Measurements from ENCODE around the gene SYT12.

The SYT12 gene

GRCh38 chr11:66978229-66978628 is 44.7 kb upstream of the SYT12 start:
- H4K20me1 ChIP-seq (ENCODE audit: insufficient read depth, low read length), result no peaks in the 10 kb centered on the region
- H3K4me2 ChIP-seq (ENCODE audit: low read length), result no peak overlapping the region
- no peak overlapping the region for H2AFZ ChIP-seq (ENCODE audit: low read length)
- H3K4me1 ChIP-seq (ENCODE audit: insufficient read depth, low read length, severe bottlenecking), result no peaks in the 10 kb centered on the region
- no peaks in the 10 kb centered on the region; the same call in 1 of the 2 replicates for H3K36me3 ChIP-seq (ENCODE audit: insufficient read depth, low read length)
- no peak overlapping the region for H3K9ac ChIP-seq (ENCODE audit: low read length)
- H3K79me2 ChIP-seq (ENCODE audit: insufficient read depth, low read length), result no peaks in the 10 kb centered on the region
- no peak overlapping the region for H3K27ac ChIP-seq (ENCODE audit: low read depth, low read length, poor library complexity, severe bottlenecking)
- TF ChIP-seq CTCF (IDR thresholded peaks at IDR 0.05; ENCODE audit: low read length) (no peak), EZH2 (IDR thresholded peaks at IDR 0.05; ENCODE audit: borderline replicate concordance, low read length) (no peak)
- H3K4me3 ChIP-seq (ENCODE audit: low read depth, low read length, poor library complexity, severe bottlenecking), result no peak overlapping the region
- no peaks in the 10 kb centered on the region for H3F3A ChIP-seq (ENCODE audit: insufficient read depth, low read length)
- peaks cover 5% of the 10 kb centered on the region; the same call in 1 of the 2 replicates for H3K27me3 ChIP-seq (ENCODE audit: insufficient read depth, low read length)
- no peaks in the 10 kb centered on the region for H3K9me2 ChIP-seq (ENCODE audit: low read depth, low read length)
- H3K9me3 ChIP-seq (ENCODE audit: low read length), result peaks cover 4% of the 10 kb centered on the region; the same call in 1 of the 2 replicates

GRCh38 chr11:66978717-66979116 is 44.2 kb upstream of the SYT12 start:
- Histone ChIP-seq H3K4me1 (ENCODE audit: insufficient read depth, low read length, severe bottlenecking) (no peaks in the 10 kb centered on the region), H3K27ac (ENCODE audit: low read depth, low read length, poor library complexity, severe bottlenecking) (no peak overlapping the region), H3K4me2 (ENCODE audit: low read length) (no peak overlapping the region), H4K20me1 (ENCODE audit: insufficient read depth, low read length) (no peaks in the 10 kb centered on the region), H3K9ac (ENCODE audit: low read length) (no peak overlapping the region), H3K9me3 (ENCODE audit: low read length) (peaks cover 4% of the 10 kb centered on the region; the same call in 1 of the 2 replicates), H3K36me3 (ENCODE audit: insufficient read depth, low read length) (no peaks in the 10 kb centered on the region; the same call in 1 of the 2 replicates), H3K9me2 (ENCODE audit: low read depth, low read length) (no peaks in the 10 kb centered on the region), H3K79me2 (ENCODE audit: insufficient read depth, low read length) (no peaks in the 10 kb centered on the region), H2AFZ (ENCODE audit: low read length) (no peak overlapping the region), H3K4me3 (ENCODE audit: low read depth, low read length, poor library complexity, severe bottlenecking) (no peak overlapping the region), H3K27me3 (ENCODE audit: insufficient read depth, low read length) (peaks cover 10% of the 10 kb centered on the region; the same call in 1 of the 2 replicates), H3F3A (ENCODE audit: insufficient read depth, low read length) (no peaks in the 10 kb centered on the region)
- no peak for TF ChIP-seq EZH2 (IDR thresholded peaks at IDR 0.05; ENCODE audit: borderline replicate concordance, low read length)
- no peak for TF ChIP-seq CTCF (IDR thresholded peaks at IDR 0.05; ENCODE audit: low read length)

GRCh38 chr11:66979336-66979980 is 43.5 kb upstream of the SYT12 start:
- Histone ChIP-seq H3K27ac (ENCODE audit: low read depth, low read length, poor library complexity, severe bottlenecking) (no peak overlapping the region), H3F3A (ENCODE audit: insufficient read depth, low read length) (no peaks in the 10 kb centered on the region), H3K4me3 (ENCODE audit: low read depth, low read length, poor library complexity, severe bottlenecking) (no peak overlapping the region), H3K4me1 (ENCODE audit: insufficient read depth, low read length, severe bottlenecking) (no peaks in the 10 kb centered on the region), H3K36me3 (ENCODE audit: insufficient read depth, low read length) (no peaks in the 10 kb centered on the region; the same call in 1 of the 2 replicates), H3K27me3 (ENCODE audit: insufficient read depth, low read length) (peaks cover 12% of the 10 kb centered on the region; the same call in 1 of the 2 replicates), H3K9ac (ENCODE audit: low read length) (no peak overlapping the region), H4K20me1 (ENCODE audit: insufficient read depth, low read length) (no peaks in the 10 kb centered on the region), H3K9me3 (ENCODE audit: low read length) (peaks cover 4% of the 10 kb centered on the region; the same call in 1 of the 2 replicates), H3K9me2 (ENCODE audit: low read depth, low read length) (no peaks in the 10 kb centered on the region), H2AFZ (ENCODE audit: low read length) (no peak overlapping the region), H3K4me2 (ENCODE audit: low read length) (no peak overlapping the region), H3K79me2 (ENCODE audit: insufficient read depth, low read length) (no peaks in the 10 kb centered on the region)
- TF ChIP-seq EZH2 (IDR thresholded peaks at IDR 0.05; ENCODE audit: borderline replicate concordance, low read length) (no peak), CTCF (IDR thresholded peaks at IDR 0.05; ENCODE audit: low read length) (no peak)
